HepG2 (cell line): ENCODE results near the gene GNB3. TPM values are rescaled to one million over a fixed set of nuclear protein-coding genes. Genes with fewer than 3 reads are reported as not detected.

Experiments
- ARID4A ChIP-seq: sonication (generic); formaldehyde crosslinking; IDR thresholded peaks from 2 replicates; pipeline ENCODE4 v1.5.0; 2020; ENCODE audit warnings: mild to moderate bottlenecking, missing genetic modification reagents, borderline replicate concordance
- HOXA9 ChIP-seq: sonication (generic); formaldehyde crosslinking; IDR thresholded peaks from 2 replicates; pipeline ENCODE4 v1.8.1; 2022; ENCODE audit warnings: missing genetic modification reagents, mild to moderate bottlenecking, moderate library complexity, borderline replicate concordance
- MEIS2 ChIP-seq: sonication (generic); formaldehyde crosslinking; IDR thresholded peaks from 2 replicates; pipeline ENCODE4 v1.9.0; 2021; ENCODE audit warnings: mild to moderate bottlenecking, missing genetic modification reagents
- SIN3B ChIP-seq: fragments of 150-350 bp; IDR thresholded peaks from 2 replicates; pipeline ENCODE4 v1.6.1; 2014; ENCODE audit warnings: low read length
- TERF1 ChIP-seq: sonication (generic); formaldehyde crosslinking; IDR thresholded peaks from 2 replicates; pipeline ENCODE4 v1.8.0; 2022; ENCODE audit warnings: mild to moderate bottlenecking, missing genetic modification reagents, moderate library complexity
- ZNF224 ChIP-seq: sonication (generic); formaldehyde crosslinking; IDR thresholded peaks from 2 replicates; pipeline ENCODE4 v1.5.0; 2020; ENCODE audit warnings: mild to moderate bottlenecking, missing genetic modification reagents
- ZNF670 ChIP-seq: sonication (generic); formaldehyde crosslinking; IDR thresholded peaks from 2 replicates; pipeline ENCODE4 v1.8.0; 2022; ENCODE audit warnings: mild to moderate bottlenecking, missing genetic modification reagents, borderline replicate concordance
- ZNF672 ChIP-seq: sonication (generic); formaldehyde crosslinking; IDR thresholded peaks from 2 replicates; pipeline ENCODE4 v1.8.1; 2022; ENCODE audit warnings: missing genetic modification reagents
- ZNF747 ChIP-seq: sonication (generic); formaldehyde crosslinking; IDR thresholded peaks from 2 replicates; pipeline ENCODE4 v1.8.1; 2023; ENCODE audit warnings: missing genetic modification reagents, mild to moderate bottlenecking, borderline replicate concordance
- ZSCAN29 ChIP-seq: sonication (generic); formaldehyde crosslinking; conservative IDR thresholded peaks from 2 replicates; pipeline ENCODE4 v1.4.0; 2020; ENCODE audit warnings: mild to moderate bottlenecking, missing genetic modification reagents
- polyA plus RNA-seq, 8 experiments: library from polyadenylated mRNA; depleted of rRNA in 3 of 8; stranded (reverse) in 7 of 8; unstranded in 1 of 8; fragments of >200 nt; fragmentation: Illumina TruSeq in 4 of 8; extraction: Trizol in 4 of 8; gene quantifications; 2 replicates each; pipeline versions ENCODE4 v1.2.1 to v1.2.3, GENCODE V29; 2011 to 2016; ENCODE audit warnings: low read depth in 4 of 8, missing spikeins in 1 of 8, mixed read lengths in 1 of 8; ENCODE audit not compliant: insufficient read depth in 1 of 8
- total RNA-seq, 5 experiments: library from RNA; depleted of rRNA; stranded (reverse); fragments of >200 nt; fragmentation: Illumina TruSeq; extraction: Trizol; gene quantifications; 2 replicates each; pipeline ENCODE4 v1.2.3, GENCODE V29; 2016; ENCODE audit warnings: low read depth in 1 of 5
- TF ChIP-seq, protein P1 (sequence below): sonication (generic); formaldehyde crosslinking; IDR thresholded peaks from 2 replicates; pipeline ENCODE4 v1.8.1; 2023; ENCODE audit warnings: mild to moderate bottlenecking, moderate library complexity, missing genetic modification reagents
- TF ChIP-seq, protein P2 (sequence below), 2 experiments: IDR thresholded peaks; 2 replicates each; pipeline ENCODE4 v1.6.1; 2011 to 2012; ENCODE audit warnings: low read length in 2 of 2, borderline replicate concordance in 1 of 2, low read depth in 1 of 2, mild to moderate bottlenecking in 1 of 2, moderate library complexity in 1 of 2
- TF ChIP-seq, protein P3 (sequence below): IDR thresholded peaks from 2 replicates; pipeline ENCODE4 v1.6.1; 2018; ENCODE audit warnings: missing genetic modification reagents, mild to moderate bottlenecking, missing compliant biosample characterization
- TF ChIP-seq, protein P4 (sequence below): sonication (generic); formaldehyde crosslinking; IDR thresholded peaks from 2 replicates; pipeline ENCODE4 v1.9.0; 2022; ENCODE audit warnings: missing genetic modification reagents, mild to moderate bottlenecking, borderline replicate concordance

Gene GNB3
- total and polyA plus RNA-seq, 2 of the 13 experiments (the other 11 are each of a cell fraction or from before 2014, with no cell fraction given) = 1.3 to 3.6 TPM

DNA sequence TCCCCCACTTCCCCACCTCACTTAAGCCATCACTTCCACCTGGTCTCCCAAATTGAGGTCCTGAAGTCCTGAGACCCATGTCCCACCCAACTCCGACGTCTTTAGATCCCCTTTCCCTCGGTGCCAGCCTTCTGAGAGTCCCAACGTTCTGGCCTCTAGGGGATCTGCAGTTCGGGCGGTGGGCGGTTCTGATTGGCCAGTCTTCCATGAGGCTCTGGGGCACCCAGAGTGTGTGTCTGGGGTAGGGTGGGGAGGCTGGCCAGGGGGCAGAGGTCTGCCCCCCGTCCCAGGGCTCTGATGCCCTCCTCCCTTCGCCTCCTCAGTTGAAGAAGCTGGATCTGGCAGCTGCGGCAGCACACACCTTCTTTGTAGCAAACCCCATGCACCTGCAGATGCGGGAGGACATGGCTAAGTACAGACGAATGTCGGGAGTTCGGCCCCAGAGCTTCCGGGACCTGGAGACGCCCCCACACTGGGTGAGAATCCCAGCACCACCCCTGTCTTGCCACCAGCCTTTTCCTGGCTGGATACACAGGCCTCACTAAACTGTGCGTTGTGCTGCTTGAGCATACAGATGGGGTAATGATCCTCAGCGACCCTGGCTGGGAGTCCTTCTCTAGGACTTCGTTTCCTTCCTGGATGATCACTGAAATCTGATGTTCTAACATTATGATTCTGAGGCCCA lies 11.0 kb upstream of the GNB3 start (continued):
- TF ChIP-seq, protein P1, sequence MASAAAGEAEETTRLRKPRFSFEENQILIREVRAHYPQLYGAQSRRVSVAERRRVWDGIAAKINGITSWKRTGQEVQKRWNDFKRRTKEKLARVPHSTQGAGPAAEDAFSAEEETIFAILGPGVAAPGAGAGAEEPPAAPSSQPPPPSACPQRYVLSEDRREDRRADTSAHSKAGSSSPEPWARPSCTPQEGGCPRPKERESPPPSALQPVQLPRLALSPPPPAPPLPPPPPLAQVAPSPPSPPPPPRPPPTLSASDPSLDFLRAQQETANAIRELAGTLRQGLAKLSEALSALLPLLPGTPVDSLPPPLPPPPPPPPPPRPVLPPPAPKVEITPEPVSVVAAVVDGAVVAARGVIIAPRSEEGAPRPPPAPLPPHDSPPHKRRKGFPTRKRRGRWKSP (CRISPR knock-in tag) = no peak
- TF ChIP-seq SIN3B (no peak), ARID4A (peak; percentile 24; the same call in 1 of the 2 replicates), ZNF670 (no peak; the same call in 1 of the 2 replicates), ZNF672 (CRISPR knock-in tag) (no peak), ZNF224 (CRISPR knock-in tag) (no peak), HOXA9 (CRISPR knock-in tag) (no peak), MEIS2 (CRISPR knock-in tag) (peak; percentile 61; the same call in 1 of the 2 replicates), ZNF747 (CRISPR knock-in tag) (no peak), TERF1 (no peak), ZSCAN29 (CRISPR knock-in tag) (no peak)
- TF ChIP-seq, protein P2, sequence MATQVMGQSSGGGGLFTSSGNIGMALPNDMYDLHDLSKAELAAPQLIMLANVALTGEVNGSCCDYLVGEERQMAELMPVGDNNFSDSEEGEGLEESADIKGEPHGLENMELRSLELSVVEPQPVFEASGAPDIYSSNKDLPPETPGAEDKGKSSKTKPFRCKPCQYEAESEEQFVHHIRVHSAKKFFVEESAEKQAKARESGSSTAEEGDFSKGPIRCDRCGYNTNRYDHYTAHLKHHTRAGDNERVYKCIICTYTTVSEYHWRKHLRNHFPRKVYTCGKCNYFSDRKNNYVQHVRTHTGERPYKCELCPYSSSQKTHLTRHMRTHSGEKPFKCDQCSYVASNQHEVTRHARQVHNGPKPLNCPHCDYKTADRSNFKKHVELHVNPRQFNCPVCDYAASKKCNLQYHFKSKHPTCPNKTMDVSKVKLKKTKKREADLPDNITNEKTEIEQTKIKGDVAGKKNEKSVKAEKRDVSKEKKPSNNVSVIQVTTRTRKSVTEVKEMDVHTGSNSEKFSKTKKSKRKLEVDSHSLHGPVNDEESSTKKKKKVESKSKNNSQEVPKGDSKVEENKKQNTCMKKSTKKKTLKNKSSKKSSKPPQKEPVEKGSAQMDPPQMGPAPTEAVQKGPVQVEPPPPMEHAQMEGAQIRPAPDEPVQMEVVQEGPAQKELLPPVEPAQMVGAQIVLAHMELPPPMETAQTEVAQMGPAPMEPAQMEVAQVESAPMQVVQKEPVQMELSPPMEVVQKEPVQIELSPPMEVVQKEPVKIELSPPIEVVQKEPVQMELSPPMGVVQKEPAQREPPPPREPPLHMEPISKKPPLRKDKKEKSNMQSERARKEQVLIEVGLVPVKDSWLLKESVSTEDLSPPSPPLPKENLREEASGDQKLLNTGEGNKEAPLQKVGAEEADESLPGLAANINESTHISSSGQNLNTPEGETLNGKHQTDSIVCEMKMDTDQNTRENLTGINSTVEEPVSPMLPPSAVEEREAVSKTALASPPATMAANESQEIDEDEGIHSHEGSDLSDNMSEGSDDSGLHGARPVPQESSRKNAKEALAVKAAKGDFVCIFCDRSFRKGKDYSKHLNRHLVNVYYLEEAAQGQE (IDR thresholded peaks at IDR 0.05; ENCODE audit: borderline replicate concordance in 1 of 2, low read depth in 1 of 2, low read length in 2 of 2) = no peak
- TF ChIP-seq, protein P3, sequence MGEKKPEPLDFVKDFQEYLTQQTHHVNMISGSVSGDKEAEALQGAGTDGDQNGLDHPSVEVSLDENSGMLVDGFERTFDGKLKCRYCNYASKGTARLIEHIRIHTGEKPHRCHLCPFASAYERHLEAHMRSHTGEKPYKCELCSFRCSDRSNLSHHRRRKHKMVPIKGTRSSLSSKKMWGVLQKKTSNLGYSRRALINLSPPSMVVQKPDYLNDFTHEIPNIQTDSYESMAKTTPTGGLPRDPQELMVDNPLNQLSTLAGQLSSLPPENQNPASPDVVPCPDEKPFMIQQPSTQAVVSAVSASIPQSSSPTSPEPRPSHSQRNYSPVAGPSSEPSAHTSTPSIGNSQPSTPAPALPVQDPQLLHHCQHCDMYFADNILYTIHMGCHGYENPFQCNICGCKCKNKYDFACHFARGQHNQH (CRISPR knock-in tag) = 0 out of 2 replicates have a peak, but pooled peaks have one; percentile 3
- TF ChIP-seq, protein P4, sequence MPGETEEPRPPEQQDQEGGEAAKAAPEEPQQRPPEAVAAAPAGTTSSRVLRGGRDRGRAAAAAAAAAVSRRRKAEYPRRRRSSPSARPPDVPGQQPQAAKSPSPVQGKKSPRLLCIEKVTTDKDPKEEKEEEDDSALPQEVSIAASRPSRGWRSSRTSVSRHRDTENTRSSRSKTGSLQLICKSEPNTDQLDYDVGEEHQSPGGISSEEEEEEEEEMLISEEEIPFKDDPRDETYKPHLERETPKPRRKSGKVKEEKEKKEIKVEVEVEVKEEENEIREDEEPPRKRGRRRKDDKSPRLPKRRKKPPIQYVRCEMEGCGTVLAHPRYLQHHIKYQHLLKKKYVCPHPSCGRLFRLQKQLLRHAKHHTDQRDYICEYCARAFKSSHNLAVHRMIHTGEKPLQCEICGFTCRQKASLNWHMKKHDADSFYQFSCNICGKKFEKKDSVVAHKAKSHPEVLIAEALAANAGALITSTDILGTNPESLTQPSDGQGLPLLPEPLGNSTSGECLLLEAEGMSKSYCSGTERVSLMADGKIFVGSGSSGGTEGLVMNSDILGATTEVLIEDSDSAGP (CRISPR knock-in tag) = peak; percentile 25; the same call in 1 of the 2 replicates
